CD14-positive monocyte (primary cell): Measurements from ENCODE around the gene TEX261. TPM values are rescaled to one million over a fixed set of nuclear protein-coding genes. Genes with fewer than 3 reads are reported as not detected.

ENCODE experiments used
- DNase-seq, 3 donors: peaks; one replicate each; pipeline ENCODE4 v3.0.0-alpha.2; 2011 to 2022
- H2AFZ ChIP-seq: 2 replicates; pipeline ENCODE4 v1.6.0; 2012; ENCODE audit warnings: mild to moderate bottlenecking, low read depth, low read length, inconsistent platforms; ENCODE audit not compliant: insufficient read depth, poor library complexity, severe bottlenecking
- H3K27ac ChIP-seq, 2 donors: 1 replicate in 1 of 2; 2 replicates in 1 of 2; pipeline ENCODE4 v1.5.1; 2012 to 2013; ENCODE audit warnings: low read length in 2 of 2, control low read depth in 1 of 2, inconsistent platforms in 1 of 2, low read depth in 1 of 2, mild to moderate bottlenecking in 1 of 2
- H3K27me3 ChIP-seq, 2 donors: one replicate each; pipeline versions ENCODE4 v1.6.0 to v1.6.1; 2011 to 2013; ENCODE audit warnings: low read length in 2 of 2; ENCODE audit not compliant: control insufficient read depth in 2 of 2, insufficient read depth in 2 of 2
- H3K36me3 ChIP-seq, 2 donors: replicated peaks in 1 of 2; 1 replicate in 1 of 2; 2 replicates in 1 of 2; pipeline versions ENCODE4 v1.5.1 to v1.6.1; 2012 to 2013; ENCODE audit warnings: low read length in 2 of 2, control low read depth in 1 of 2, inconsistent platforms in 1 of 2, mild to moderate bottlenecking in 1 of 2; ENCODE audit not compliant: insufficient read depth in 2 of 2, control insufficient read depth in 1 of 2
- H3K4me1 ChIP-seq, 2 donors: 1 replicate in 1 of 2; 2 replicates in 1 of 2; pipeline versions ENCODE4 v1.5.1 to v1.6.1; 2012 to 2013; ENCODE audit warnings: low read length in 2 of 2, control low read depth in 1 of 2, inconsistent platforms in 1 of 2, mild to moderate bottlenecking in 1 of 2, moderate library complexity in 1 of 2; ENCODE audit not compliant: insufficient read depth in 2 of 2, control insufficient read depth in 1 of 2
- H3K4me2 ChIP-seq: replicated peaks from 2 replicates; pipeline ENCODE3; 2012; ENCODE audit warnings: low read length, moderate library complexity, mild to moderate bottlenecking; ENCODE audit not compliant: poor library complexity, severe bottlenecking; ENCODE audit errors: extremely low read depth
- H3K4me3 ChIP-seq, 3 experiments: fragments of 200-600 bp in 1 of 3; sonication (generic) in 1 of 3; replicated peaks in 1 of 3; 1 replicate in 2 of 3; 2 replicates in 1 of 3; pipeline ENCODE4 v1.5.1; 2011 to 2013; ENCODE audit warnings: low read length in 3 of 3, mild to moderate bottlenecking in 3 of 3, control low read depth in 2 of 3, low read depth in 2 of 3, inconsistent platforms in 1 of 3, moderate library complexity in 1 of 3
- H3K79me2 ChIP-seq: 2 replicates; pipeline ENCODE4 v1.6.0; 2012; ENCODE audit warnings: mild to moderate bottlenecking, control low read depth, inconsistent platforms, low read length, moderate library complexity; ENCODE audit not compliant: insufficient read depth
- H3K9ac ChIP-seq: 2 replicates; pipeline ENCODE4 v1.6.0; 2017; ENCODE audit warnings: low read length, mild to moderate bottlenecking; ENCODE audit not compliant: insufficient read depth, poor library complexity, severe bottlenecking
- H3K9me3 ChIP-seq, 2 donors: replicated peaks in 1 of 2; 1 replicate in 1 of 2; 2 replicates in 1 of 2; pipeline versions ENCODE4 v1.5.1 to v1.6.1; 2012 to 2013; ENCODE audit warnings: low read length in 2 of 2, control low read depth in 1 of 2; ENCODE audit not compliant: control insufficient read depth in 1 of 2, insufficient read depth in 1 of 2
- H4K20me1 ChIP-seq: 2 replicates; pipeline ENCODE4 v1.6.0; 2012; ENCODE audit warnings: mild to moderate bottlenecking, low read length, control low read depth, moderate library complexity; ENCODE audit not compliant: insufficient read depth
- H3K27ac Mint-ChIP-seq, 7 donors: one replicate each; pipeline ENCODE4 v1.8.0; 2020; ENCODE audit warnings: mild to moderate bottlenecking in 7 of 7, mixed read lengths in 7 of 7, moderate library complexity in 6 of 7, inconsistent platforms in 2 of 7
- H3K27me3 Mint-ChIP-seq, 3 donors: one replicate each; pipeline ENCODE4 v1.8.0; 2021 to 2022; ENCODE audit warnings: low read depth in 3 of 3, mild to moderate bottlenecking in 3 of 3, mixed read lengths in 3 of 3, moderate library complexity in 3 of 3, inconsistent platforms in 1 of 3
- H3K36me3 Mint-ChIP-seq, 2 donors: one replicate each; pipeline ENCODE4 v1.8.0; 2020; ENCODE audit warnings: mixed read lengths in 2 of 2, inconsistent platforms in 1 of 2, mild to moderate bottlenecking in 1 of 2
- H3K4me1 Mint-ChIP-seq: one replicate; pipeline ENCODE4 v1.8.0; 2020; ENCODE audit warnings: mild to moderate bottlenecking, mixed read lengths
- H3K4me3 Mint-ChIP-seq, 2 donors: one replicate each; pipeline ENCODE4 v1.8.0; 2020; ENCODE audit warnings: mild to moderate bottlenecking in 2 of 2, mixed read lengths in 2 of 2, moderate library complexity in 1 of 2
- H3K9me3 Mint-ChIP-seq, 7 donors: one replicate each; pipeline ENCODE4 v1.8.0; 2020 to 2022; ENCODE audit warnings: mixed read lengths in 7 of 7, mild to moderate bottlenecking in 6 of 7, moderate library complexity in 6 of 7, inconsistent platforms in 2 of 7
- CTCF ChIP-seq: fragments of 200-600 bp; IDR thresholded peaks from one replicate; pipeline ENCODE4 v1.8.0; 2022; ENCODE audit warnings: antibody characterized with exemption, mild to moderate bottlenecking
- WGBS: methylation state at CpG from one replicate; pipeline ENCODE4 v1.1.5; 2013; ENCODE audit warnings: missing lambda C conversion rate; ENCODE audit not compliant: insufficient coverage; 5-methylcytosine and 5-hydroxymethylcytosine counted together
- intact Hi-C, 2 donors: fragments of 100-400 bp; cut with micrococcal nuclease; formaldehyde crosslinking; loops; one replicate each; pipeline versions ENCODE4 v1.15.0 to v1.15.1; 2023
- polyA plus RNA-seq, 3 donors: library from polyadenylated mRNA; depleted of rRNA in 1 of 3; unstranded in 2 of 3; stranded (reverse) in 1 of 3; fragments of 300-500 nt in 2 of 3; fragments of >200 nt in 1 of 3; fragmentation: Illumina TruSeq in 2 of 3; gene quantifications; 1 replicate in 2 of 3; 2 replicates in 1 of 3; pipeline ENCODE4 v1.2.3, GENCODE V29; 2012 to 2021

The TEX261 gene
- polyA plus RNA-seq, 3 donors, result 20.1 to 32.2 (median 30.6) TPM

GRCh38 chr2:70960833-70961647, 33.6 kb downstream of the TEX261 start:
- DNase-seq, result peak in 1 of 3 donors; percentile 2
- H3K9me3 ChIP-seq, result no peaks in the 10 kb centered on the region
- 95% methylated on average over 11 of the region's 14 CpGs for WGBS
- peaks cover 4 to 21% of the 10 kb centered on the region in 2 donors for H3K27me3 ChIP-seq
- no peak overlapping the region for H3K9ac ChIP-seq
- H3K4me3 ChIP-seq, result no peak overlapping the region
- no peak overlapping the region for H3K4me2 ChIP-seq
- H3K27ac Mint-ChIP-seq, result no peak overlapping the region
- H3K4me1 ChIP-seq, result peaks cover 9 to 10% of the 10 kb centered on the region in 2 donors
- H3K36me3 Mint-ChIP-seq, result peaks cover 0 to 2% of the 10 kb centered on the region in 2 donors
- H2AFZ ChIP-seq, result no peak overlapping the region
- no peak overlapping the region for H3K4me3 Mint-ChIP-seq
- H3K27ac ChIP-seq, result no peak overlapping the region
- intact Hi-C loops, result no loop called here
- no peaks in the 10 kb centered on the region for H4K20me1 ChIP-seq
- H3K9me3 Mint-ChIP-seq, result peaks cover 0 to 4% (median 1%) of the 10 kb centered on the region in 7 donors
- no peaks in the 10 kb centered on the region for H3K79me2 ChIP-seq
- H3K36me3 ChIP-seq, result no peaks in the 10 kb centered on the region
- peaks cover 11% of the 10 kb centered on the region for H3K4me1 Mint-ChIP-seq
- TF ChIP-seq CTCF, result no peak
- H3K27me3 Mint-ChIP-seq, result peaks cover 25 to 41% (median 40%) of the 10 kb centered on the region in 3 donors

DNA sequence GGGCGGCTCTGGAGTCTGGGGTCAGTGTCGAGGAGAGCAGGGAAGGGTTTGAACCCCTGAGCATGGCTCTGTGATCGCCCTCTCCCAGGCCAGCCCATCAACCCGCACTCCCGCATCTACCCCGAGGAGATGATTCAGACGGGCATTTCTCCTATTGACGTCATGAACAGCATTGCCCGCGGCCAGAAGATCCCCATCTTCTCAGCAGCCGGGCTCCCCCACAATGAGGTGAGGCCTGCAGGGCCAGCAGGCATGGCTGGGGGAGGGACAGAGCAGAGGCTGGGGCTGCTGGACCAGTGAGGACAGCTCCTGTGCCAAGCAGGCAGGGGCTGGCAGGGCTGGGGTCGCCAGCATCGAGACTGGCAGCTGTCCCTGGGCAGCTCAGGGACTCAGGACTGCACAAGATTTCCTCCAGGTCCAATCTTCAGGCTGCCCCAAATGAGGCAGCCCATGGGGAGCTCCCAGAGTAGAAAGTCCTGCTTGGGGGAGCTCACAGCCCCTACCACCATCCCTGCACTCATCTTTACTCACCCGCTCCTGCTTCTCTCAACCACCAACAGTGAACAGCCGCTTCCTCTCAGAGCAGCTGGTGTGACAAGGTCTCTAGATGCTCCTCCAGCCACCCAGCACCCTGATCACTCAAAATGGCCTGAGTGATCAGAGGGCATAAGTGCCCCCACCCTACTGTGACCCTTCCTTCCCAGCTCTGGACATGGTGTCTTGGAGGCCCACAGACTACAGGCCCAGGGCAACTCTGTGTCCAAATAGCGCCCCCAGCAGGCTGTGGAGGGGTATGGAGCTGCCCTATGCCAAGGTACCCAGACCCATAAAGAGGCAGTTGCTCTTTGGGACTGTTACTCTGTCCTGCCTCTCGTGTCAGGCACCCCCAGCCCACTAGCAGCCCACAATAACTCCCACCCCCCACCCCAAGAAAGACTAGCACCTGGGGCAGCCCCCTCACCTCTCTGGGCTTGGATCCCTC, 34.5 kb downstream of the TEX261 start:
- H3K27me3 Mint-ChIP-seq, result peaks cover 26 to 39% (median 39%) of the 10 kb centered on the region in 3 donors
- H4K20me1 ChIP-seq, result no peaks in the 10 kb centered on the region
- H3K79me2 ChIP-seq, result no peaks in the 10 kb centered on the region
- H3K27me3 ChIP-seq, result peaks cover 4 to 19% of the 10 kb centered on the region in 2 donors
- H3K9me3 Mint-ChIP-seq, result peaks cover 0 to 3% (median 1%) of the 10 kb centered on the region in 7 donors
- H3K9me3 ChIP-seq, result no peaks in the 10 kb centered on the region
- peaks cover 0 to 2% of the 10 kb centered on the region in 2 donors for H3K36me3 Mint-ChIP-seq
- peak; percentile 19 for TF ChIP-seq CTCF
- DNase-seq, result peak in 1 of 3 donors; percentile 5
- no peak overlapping the region for H3K27ac Mint-ChIP-seq
- H3K27ac ChIP-seq, result no peak overlapping the region
- H3K4me2 ChIP-seq, result no peak overlapping the region
- H3K4me3 Mint-ChIP-seq, result no peak overlapping the region
- no peak overlapping the region for H3K4me3 ChIP-seq
- 90% methylated on average over 13 of the region's 17 CpGs for WGBS
- intact Hi-C loops, result no loop called here
- no peak overlapping the region for H2AFZ ChIP-seq
- H3K4me1 Mint-ChIP-seq, result peaks cover 9% of the 10 kb centered on the region
- H3K36me3 ChIP-seq, result no peaks in the 10 kb centered on the region
- peaks cover 5 to 6% of the 10 kb centered on the region in 2 donors for H3K4me1 ChIP-seq
- no peak overlapping the region for H3K9ac ChIP-seq
